ENCODE results near the gene MSRB1.

Gene MSRB1

GRCh38 chr16:1895949-1896675, 46.9 kb downstream of the MSRB1 start:
- DNase-seq (ENCODE audit: low read depth in 2 of 2): no peak

GRCh38 chr16:1895068-1895467, 47.9 kb downstream of the MSRB1 start:
- DNase-seq (ENCODE audit: low read depth in 2 of 2): no peak

- no peak for DNase-seq (ENCODE audit: low read depth in 2 of 2)
Measured at GRCh38 chr16:1890708-1891050, 52.3 kb downstream of the MSRB1 start.

- no peak for DNase-seq (ENCODE audit: low read depth in 2 of 2)
Measured at GRCh38 chr16:1890024-1890707, 52.8 kb downstream of the MSRB1 start.

All from stimulated activated CD4-positive, alpha-beta T cell treated with anti-CD3 and anti-CD28 coated beads, Interleukin-15, amount 100 ng/mL, for 48 hours (primary cell).